PC-3 (cell line): ENCODE results near the gene ORC5.

Experiments
- EZH2 ChIP-seq: fragments of 300-600 bp; sonication (generic); IDR thresholded peaks from one replicate; pipeline ENCODE4 v1.6.1; 2017; ENCODE audit warnings: antibody characterized with exemption, mild to moderate bottlenecking, low read length; ENCODE audit not compliant: unreplicated experiment
- EZH2phosphoT487 ChIP-seq: fragments of 300-600 bp; sonication (generic); IDR thresholded peaks from 2 replicates; pipeline ENCODE4 v1.6.1; 2018; ENCODE audit warnings: mild to moderate bottlenecking, antibody characterized with exemption, low read length, borderline replicate concordance
- TF ChIP-seq, protein P1 (sequence below): fragments of 300-600 bp; sonication (generic); conservative IDR thresholded peaks from 2 replicates; pipeline ENCODE4 v1.5.1; 2017; ENCODE audit warnings: antibody characterized with exemption, low read depth, mild to moderate bottlenecking, low read length

DNA sequence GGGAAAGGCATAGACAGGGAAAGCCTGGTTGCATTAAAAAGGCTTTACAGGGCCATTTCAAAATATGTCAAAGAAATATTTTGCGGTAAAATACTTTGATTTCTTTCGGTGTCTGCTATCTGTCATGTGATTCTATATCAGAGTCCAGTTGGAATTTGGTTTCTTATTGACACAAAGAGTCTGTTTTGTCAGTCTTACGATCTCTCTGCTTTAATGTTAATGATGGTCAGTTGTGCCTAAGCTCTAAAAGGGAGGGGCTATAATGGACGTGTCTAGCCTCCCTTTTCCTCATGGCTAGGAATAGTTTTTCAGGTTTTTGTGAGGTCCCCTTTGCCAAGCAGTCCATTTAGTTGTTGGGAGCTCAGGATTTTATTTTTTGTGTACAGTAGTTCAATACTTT, 31.5 kb downstream of the ORC5 start:
- TF ChIP-seq, protein P1, sequence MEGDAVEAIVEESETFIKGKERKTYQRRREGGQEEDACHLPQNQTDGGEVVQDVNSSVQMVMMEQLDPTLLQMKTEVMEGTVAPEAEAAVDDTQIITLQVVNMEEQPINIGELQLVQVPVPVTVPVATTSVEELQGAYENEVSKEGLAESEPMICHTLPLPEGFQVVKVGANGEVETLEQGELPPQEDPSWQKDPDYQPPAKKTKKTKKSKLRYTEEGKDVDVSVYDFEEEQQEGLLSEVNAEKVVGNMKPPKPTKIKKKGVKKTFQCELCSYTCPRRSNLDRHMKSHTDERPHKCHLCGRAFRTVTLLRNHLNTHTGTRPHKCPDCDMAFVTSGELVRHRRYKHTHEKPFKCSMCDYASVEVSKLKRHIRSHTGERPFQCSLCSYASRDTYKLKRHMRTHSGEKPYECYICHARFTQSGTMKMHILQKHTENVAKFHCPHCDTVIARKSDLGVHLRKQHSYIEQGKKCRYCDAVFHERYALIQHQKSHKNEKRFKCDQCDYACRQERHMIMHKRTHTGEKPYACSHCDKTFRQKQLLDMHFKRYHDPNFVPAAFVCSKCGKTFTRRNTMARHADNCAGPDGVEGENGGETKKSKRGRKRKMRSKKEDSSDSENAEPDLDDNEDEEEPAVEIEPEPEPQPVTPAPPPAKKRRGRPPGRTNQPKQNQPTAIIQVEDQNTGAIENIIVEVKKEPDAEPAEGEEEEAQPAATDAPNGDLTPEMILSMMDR = no peak
- TF ChIP-seq EZH2 (no peak), EZH2phosphoT487 (no peak)
